ENCODE results near the gene CWF19L1.
A peak's percentile ranks its signal among the peaks of the same experiment; 100 is the strongest.

The CWF19L1 gene

GRCh38 chr10:100229819-100230422 lies 37.5 kb downstream of the CWF19L1 start:
- DNase-seq (ENCODE audit: low read depth) = no peak
- no peak for TF ChIP-seq CTCF (IDR thresholded peaks at IDR 0.05; ENCODE audit: control insufficient read depth, extremely low read depth, insufficient read depth)
- peak overlapping the region; percentile 60 for H3K4me3 ChIP-seq (ENCODE audit: low read depth, low read length)

GRCh38 chr10:100223879-100224278 lies 43.6 kb downstream of the CWF19L1 start:
- no peak for TF ChIP-seq CTCF (IDR thresholded peaks at IDR 0.05; ENCODE audit: control insufficient read depth, extremely low read depth, insufficient read depth)
- no peak for DNase-seq (ENCODE audit: low read depth)

GRCh38 chr10:100222529-100222928 lies 44.9 kb downstream of the CWF19L1 start:
- DNase-seq (ENCODE audit: low read depth) = no peak
- no peak for TF ChIP-seq CTCF (IDR thresholded peaks at IDR 0.05; ENCODE audit: control insufficient read depth, extremely low read depth, insufficient read depth)

More at GRCh38 chr10:100223879-100224278, 43.6 kb downstream of the CWF19L1 start:
- H3K4me3 ChIP-seq (ENCODE audit: low read depth, low read length) = no peak overlapping the region

DNA sequence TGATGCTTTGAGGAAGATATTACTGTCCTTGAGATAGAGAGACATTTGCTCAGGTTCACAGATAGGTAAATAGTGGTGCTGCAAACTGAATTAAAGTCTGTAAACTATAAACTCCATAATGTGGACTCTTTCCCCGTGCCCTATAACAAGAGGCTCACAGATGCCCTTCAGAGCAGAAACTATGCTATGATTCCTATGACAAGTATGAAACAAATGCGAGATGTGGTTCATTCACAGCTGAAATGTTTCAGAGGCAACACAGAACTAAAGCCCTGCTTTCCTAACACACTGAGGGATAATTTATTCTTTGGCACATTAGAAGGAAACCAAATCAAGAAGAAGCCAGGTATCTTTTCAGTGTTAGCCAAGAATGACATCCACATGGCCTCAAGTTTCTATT lies 51.4 kb downstream of the CWF19L1 start:
- TF ChIP-seq CTCF (IDR thresholded peaks at IDR 0.05; ENCODE audit: control insufficient read depth, extremely low read depth, insufficient read depth) = no peak
- H3K4me3 ChIP-seq (ENCODE audit: low read depth, low read length) = no peak overlapping the region
- DNase-seq (ENCODE audit: low read depth) = no peak

More at GRCh38 chr10:100222529-100222928, 44.9 kb downstream of the CWF19L1 start:
- no peak overlapping the region for H3K4me3 ChIP-seq (ENCODE audit: low read depth, low read length)

GRCh38 chr10:100209303-100209702 lies 58.1 kb downstream of the CWF19L1 start:
- H3K4me3 ChIP-seq (ENCODE audit: low read depth, low read length) = no peak overlapping the region
- DNase-seq (ENCODE audit: low read depth) = no peak
- TF ChIP-seq CTCF (IDR thresholded peaks at IDR 0.05; ENCODE audit: control insufficient read depth, extremely low read depth, insufficient read depth) = no peak

DNA sequence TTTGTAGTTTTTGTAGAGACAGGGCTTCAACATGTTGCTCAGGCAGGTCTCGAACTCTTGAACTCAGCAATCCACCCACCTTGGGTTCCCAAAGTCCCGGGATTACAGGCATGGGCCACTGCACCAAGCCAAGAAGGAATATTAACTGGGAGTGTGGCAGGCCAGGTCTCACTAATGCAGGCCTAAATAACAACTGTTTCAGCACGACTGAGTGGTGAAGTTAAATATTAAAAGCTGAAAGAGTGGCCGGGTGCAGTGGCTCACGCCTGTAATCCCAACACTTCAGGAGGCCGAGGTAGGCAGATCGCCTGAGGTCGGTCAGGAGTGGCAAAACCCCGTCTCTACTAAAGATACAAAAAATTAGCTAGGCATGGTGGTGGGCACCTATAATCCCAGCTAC lies 59.2 kb downstream of the CWF19L1 start:
- TF ChIP-seq CTCF (IDR thresholded peaks at IDR 0.05; ENCODE audit: control insufficient read depth, extremely low read depth, insufficient read depth) = no peak
- DNase-seq (ENCODE audit: low read depth) = no peak

DNA sequence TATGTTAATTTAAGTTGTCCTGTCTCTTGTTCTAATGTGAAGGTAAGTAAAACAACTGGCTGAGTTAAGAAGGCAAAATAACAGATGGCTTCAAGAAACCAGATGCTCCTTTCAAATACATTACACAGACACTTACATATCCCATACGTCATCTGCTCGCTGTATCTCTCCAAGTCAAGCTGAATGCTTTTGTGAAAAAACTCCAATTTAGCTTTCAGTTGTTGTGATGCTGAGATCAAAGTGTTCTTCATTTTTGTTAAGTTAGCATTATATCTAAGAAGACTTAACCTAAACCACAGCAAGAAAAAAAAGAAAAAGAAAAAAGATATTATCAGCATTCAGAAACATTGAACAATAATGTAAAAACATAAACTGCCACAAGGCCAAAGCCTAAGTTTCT lies 63.1 kb downstream of the CWF19L1 start:
- no peak for DNase-seq (ENCODE audit: low read depth)
- no peak for TF ChIP-seq CTCF (IDR thresholded peaks at IDR 0.05; ENCODE audit: control insufficient read depth, extremely low read depth, insufficient read depth)
- no peak overlapping the region for H3K4me3 ChIP-seq (ENCODE audit: low read depth, low read length)

More for the DNA sequence above, 59.2 kb downstream of the CWF19L1 start:
- H3K4me3 ChIP-seq (ENCODE audit: low read depth, low read length) = no peak overlapping the region
